ENCODE results near the gene PEX11B.

PEX11B gene

DNA sequence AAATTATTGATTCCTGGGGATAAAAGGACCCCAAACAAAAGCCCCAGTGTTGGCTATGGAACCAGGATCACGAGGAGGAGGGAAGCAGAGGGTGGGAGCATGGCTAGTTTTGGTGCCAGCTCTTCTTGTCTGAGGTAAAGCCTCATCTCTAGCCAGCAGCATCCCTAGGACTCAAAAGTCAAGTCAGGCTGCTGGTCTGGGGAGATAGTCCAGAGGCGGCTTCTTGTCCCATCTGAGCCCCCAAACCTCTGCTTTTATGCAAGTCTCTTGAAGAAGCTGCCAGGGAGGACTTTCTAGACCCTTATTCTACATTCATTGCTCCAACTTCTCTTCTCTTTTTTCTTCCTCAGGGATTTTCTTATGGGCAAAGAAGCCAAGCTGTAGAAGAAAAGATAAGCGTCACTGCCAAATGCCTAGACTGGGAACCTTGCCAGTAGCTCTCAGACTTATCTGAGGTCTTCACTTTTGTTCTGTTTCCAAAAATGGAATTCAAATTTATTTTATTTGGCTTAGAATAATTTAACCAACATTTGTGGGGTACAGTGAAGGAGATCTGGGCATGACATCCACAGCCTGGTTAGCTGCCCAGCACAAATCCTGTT is 25.9 kb downstream of the PEX11B start:
- peaks cover 37% of the 10 kb centered on the region for H3K4me1 ChIP-seq (ENCODE audit: control insufficient read depth, insufficient read depth, low read length)
- H3K27me3 ChIP-seq (ENCODE audit: control insufficient read depth, insufficient read depth, low read length), result no peaks in the 10 kb centered on the region
- H3K36me3 ChIP-seq (ENCODE audit: control insufficient read depth, insufficient read depth, low read length), result no peaks in the 10 kb centered on the region
- no peak overlapping the region for H3K4me3 ChIP-seq (ENCODE audit: low read length)
- H3K9ac ChIP-seq (ENCODE audit: low read length), result peak overlapping the region; percentile 66
- no peaks in the 10 kb centered on the region for H3K9me3 ChIP-seq (ENCODE audit: control insufficient read depth, low read length)

DNA sequence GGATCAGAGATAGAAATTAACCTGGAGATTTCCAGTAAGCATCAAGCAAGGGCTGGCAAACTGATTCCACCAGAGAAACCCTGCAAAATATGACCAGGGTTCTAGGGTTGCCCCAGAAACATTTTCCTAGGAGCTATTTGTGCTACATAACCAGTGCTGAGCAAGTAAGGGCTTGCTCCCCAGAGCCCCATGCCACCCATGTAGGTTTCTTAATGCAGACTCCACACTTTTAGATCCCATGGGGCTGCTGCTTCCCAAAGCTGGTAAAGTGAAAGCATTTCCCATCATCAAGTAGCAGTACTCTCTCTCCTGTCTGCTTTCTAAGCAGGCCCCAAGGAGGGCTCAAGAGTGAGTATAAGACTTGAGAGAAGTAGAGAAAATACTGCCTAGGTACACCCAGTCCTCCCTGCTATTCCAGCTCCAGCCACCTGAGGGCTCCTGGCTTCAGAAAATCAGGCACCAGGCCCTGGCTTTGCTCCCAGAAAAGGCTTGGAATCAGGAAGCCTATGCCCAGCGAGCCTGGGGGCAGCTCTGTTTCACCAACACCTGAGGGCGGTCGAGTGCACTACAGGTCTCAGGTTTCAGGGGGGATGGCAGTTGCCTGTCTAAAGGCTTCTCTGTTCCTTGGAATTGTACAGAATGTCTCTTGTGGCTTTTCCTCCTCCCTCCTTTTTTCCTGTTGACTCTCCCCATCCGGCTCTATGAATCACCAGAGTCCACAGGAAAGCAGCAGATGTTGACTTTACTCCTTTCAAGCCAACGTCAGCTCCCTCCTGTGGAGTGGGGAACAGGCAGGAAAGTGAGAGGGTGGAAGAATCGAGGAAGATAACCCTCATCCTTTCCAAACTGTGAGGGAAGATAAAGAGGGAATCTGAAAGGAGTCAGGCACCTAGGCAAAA is 26.7 kb downstream of the PEX11B start:
- H3K36me3 ChIP-seq (ENCODE audit: control insufficient read depth, insufficient read depth, low read length), result no peaks in the 10 kb centered on the region
- no peaks in the 10 kb centered on the region for H3K27me3 ChIP-seq (ENCODE audit: control insufficient read depth, insufficient read depth, low read length)
- peaks cover 43% of the 10 kb centered on the region for H3K4me1 ChIP-seq (ENCODE audit: control insufficient read depth, insufficient read depth, low read length)
- H3K9ac ChIP-seq (ENCODE audit: low read length), result peak overlapping the region; percentile 66
- H3K9me3 ChIP-seq (ENCODE audit: control insufficient read depth, low read length), result no peaks in the 10 kb centered on the region
- H3K4me3 ChIP-seq (ENCODE audit: low read length), result no peak overlapping the region

DNA sequence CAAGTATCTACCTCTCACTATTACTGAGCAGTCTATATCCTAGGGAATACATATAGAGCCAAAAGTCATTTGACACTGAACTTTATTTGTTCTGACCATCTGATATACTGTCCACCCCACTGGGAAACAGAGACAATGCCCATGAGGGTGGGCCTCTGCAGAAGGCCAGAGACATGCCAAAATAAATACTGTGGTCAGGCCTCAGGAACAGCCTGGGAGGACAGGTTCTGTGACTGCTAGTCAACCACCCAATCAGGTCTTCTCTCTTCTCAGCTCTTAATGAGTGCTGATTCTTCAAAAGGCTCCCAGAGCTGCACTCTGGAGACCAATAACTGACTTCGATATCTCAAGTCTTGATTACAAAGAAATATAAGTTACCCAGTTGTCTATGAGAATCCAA is 27.4 kb downstream of the PEX11B start:
- Histone ChIP-seq H3K9ac (ENCODE audit: low read length) (peak overlapping the region; percentile 66), H3K4me1 (ENCODE audit: control insufficient read depth, insufficient read depth, low read length) (peaks cover 43% of the 10 kb centered on the region), H3K4me3 (ENCODE audit: low read length) (no peak overlapping the region), H3K27me3 (ENCODE audit: control insufficient read depth, insufficient read depth, low read length) (no peaks in the 10 kb centered on the region), H3K9me3 (ENCODE audit: control insufficient read depth, low read length) (no peaks in the 10 kb centered on the region), H3K36me3 (ENCODE audit: control insufficient read depth, insufficient read depth, low read length) (no peaks in the 10 kb centered on the region)

DNA sequence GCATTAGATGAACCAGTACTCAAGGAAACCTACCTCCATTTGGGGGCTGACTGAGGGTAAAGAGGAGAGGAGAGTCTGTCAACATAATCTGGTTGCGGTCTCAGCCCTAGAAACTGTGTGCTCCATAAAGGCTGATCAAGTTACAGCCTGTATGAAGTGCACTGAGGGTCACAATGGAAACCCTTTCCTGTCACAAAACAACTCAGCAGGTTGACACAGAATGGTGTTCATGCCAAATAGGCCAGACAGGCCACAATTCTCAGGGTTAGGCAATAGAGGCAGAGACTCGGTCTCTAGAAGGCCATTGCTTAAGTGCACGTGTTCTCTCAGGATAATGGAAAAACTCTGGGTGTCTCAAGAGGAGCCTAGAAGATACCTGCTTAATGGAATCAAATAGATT is 28.8 kb downstream of the PEX11B start:
- Histone ChIP-seq H3K9me3 (ENCODE audit: control insufficient read depth, low read length) (no peaks in the 10 kb centered on the region), H3K36me3 (ENCODE audit: control insufficient read depth, insufficient read depth, low read length) (no peaks in the 10 kb centered on the region), H3K4me1 (ENCODE audit: control insufficient read depth, insufficient read depth, low read length) (peaks cover 49% of the 10 kb centered on the region), H3K4me3 (ENCODE audit: low read length) (no peak overlapping the region), H3K27me3 (ENCODE audit: control insufficient read depth, insufficient read depth, low read length) (no peaks in the 10 kb centered on the region), H3K9ac (ENCODE audit: low read length) (no peak overlapping the region)

DNA sequence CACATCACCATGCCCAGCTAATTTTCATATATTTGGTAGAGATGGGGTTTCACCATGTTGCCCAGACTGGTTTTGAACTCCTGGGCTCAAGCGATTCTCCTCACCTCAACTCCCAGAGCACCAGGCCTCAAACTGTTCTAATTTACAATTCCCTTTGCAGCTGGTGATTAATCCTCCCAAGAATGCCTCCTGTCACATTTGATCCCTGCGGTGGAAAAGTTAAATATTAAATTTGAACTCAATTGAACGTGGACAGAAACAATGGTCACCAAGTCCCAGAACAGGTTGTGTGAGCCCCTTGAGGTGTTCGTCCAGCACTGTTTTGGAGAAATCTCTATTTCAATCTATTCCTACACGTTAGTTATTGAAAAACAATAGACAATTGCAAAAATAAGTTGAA is 30.9 kb downstream of the PEX11B start:
- Histone ChIP-seq H3K36me3 (ENCODE audit: control insufficient read depth, insufficient read depth, low read length) (no peaks in the 10 kb centered on the region), H3K9me3 (ENCODE audit: control insufficient read depth, low read length) (no peaks in the 10 kb centered on the region), H3K4me3 (ENCODE audit: low read length) (no peak overlapping the region), H3K4me1 (ENCODE audit: control insufficient read depth, insufficient read depth, low read length) (peaks cover 41% of the 10 kb centered on the region), H3K27me3 (ENCODE audit: control insufficient read depth, insufficient read depth, low read length) (no peaks in the 10 kb centered on the region), H3K9ac (ENCODE audit: low read length) (no peak overlapping the region)

DNA sequence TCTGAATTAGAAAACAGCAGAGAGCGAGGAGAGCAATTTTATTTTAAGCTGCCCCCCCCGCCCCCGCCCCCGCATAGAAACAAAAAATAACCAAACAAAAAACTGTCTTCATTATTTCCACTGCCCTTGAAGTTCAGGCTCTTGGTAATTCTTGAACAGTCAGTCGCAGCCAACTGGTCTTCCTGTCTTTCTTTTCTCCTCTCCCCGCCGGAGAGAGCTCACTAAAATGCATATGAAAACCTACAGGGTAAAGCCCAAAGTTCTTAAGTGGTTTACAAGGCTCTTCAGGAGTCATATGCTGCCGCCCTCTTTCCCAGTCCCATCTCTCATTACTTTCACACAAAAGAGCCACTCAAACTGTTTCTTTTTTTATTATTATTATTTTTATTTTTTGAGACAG is 31.7 kb downstream of the PEX11B start:
- peaks cover 33% of the 10 kb centered on the region for H3K4me1 ChIP-seq (ENCODE audit: control insufficient read depth, insufficient read depth, low read length)
- H3K9ac ChIP-seq (ENCODE audit: low read length), result no peak overlapping the region
- no peaks in the 10 kb centered on the region for H3K27me3 ChIP-seq (ENCODE audit: control insufficient read depth, insufficient read depth, low read length)
- no peaks in the 10 kb centered on the region for H3K36me3 ChIP-seq (ENCODE audit: control insufficient read depth, insufficient read depth, low read length)
- H3K9me3 ChIP-seq (ENCODE audit: control insufficient read depth, low read length), result no peaks in the 10 kb centered on the region
- H3K4me3 ChIP-seq (ENCODE audit: low read length), result no peak overlapping the region

DNA sequence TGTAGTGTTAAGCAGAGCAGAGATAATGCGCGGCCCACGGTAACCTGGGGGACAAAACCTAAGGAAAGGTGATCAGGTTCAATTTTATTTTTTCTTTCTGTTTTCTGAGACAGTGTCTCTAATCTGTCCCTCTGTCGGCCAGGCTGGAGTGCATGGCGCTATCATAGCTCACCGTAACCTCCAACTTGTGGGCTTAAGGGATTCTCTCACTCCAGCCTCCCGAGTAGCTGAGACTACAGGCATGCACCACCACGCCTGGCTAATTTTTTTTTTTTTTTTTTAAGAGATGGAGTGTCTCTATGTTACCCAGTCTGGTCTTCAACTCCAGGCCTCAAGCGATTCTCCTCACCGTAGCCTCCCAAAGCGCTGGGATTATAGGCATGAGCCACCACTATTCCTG is 32.1 kb downstream of the PEX11B start:
- H3K9ac ChIP-seq (ENCODE audit: low read length), result no peak overlapping the region
- H3K36me3 ChIP-seq (ENCODE audit: control insufficient read depth, insufficient read depth, low read length), result no peaks in the 10 kb centered on the region
- H3K27me3 ChIP-seq (ENCODE audit: control insufficient read depth, insufficient read depth, low read length), result no peaks in the 10 kb centered on the region
- H3K9me3 ChIP-seq (ENCODE audit: control insufficient read depth, low read length), result no peaks in the 10 kb centered on the region
- peaks cover 29% of the 10 kb centered on the region for H3K4me1 ChIP-seq (ENCODE audit: control insufficient read depth, insufficient read depth, low read length)
- peak overlapping the region; percentile 67 for H3K4me3 ChIP-seq (ENCODE audit: low read length)

DNA sequence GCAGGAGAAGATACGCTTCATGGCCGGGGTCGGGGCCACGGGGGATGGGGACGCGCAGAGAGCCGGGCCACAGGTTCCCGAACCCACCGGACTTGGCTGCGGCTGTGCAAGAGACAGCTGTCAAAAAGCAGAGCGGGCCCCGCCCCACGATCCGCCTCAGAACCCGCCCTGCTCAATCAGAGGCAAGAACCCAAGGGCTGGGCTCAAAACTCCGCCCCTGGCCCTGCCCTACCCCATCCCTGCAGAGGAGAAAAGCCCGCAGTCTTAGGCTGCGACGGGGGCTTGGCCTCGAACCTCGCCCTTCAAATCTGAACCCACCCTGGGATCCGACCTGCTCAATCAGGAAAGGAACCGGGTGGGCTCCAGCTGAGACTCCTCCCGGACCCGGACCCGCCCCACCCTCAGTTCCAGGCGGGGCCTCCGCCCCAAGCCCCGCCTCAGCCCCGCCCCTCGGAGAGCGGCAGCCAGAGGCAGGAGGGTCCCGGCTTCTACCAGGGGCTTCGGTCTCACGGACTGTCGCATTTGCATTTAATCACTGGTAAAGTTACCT is 32.7 kb downstream of the PEX11B start, which contains the start of gene ANKRD35:
TSS of gene ANKRD35 (minus strand) at position 129 of the 550 bp plus-strand sequence. CDS start at position 21, 108 bp downstream.
- H3K4me1 ChIP-seq (ENCODE audit: control insufficient read depth, insufficient read depth, low read length), result peaks cover 23% of the 10 kb centered on the region
- H3K27me3 ChIP-seq (ENCODE audit: control insufficient read depth, insufficient read depth, low read length), result no peaks in the 10 kb centered on the region
- H3K9ac ChIP-seq (ENCODE audit: low read length), result no peak within 1 kb of the TSS
- no peaks in the 10 kb centered on the region for H3K9me3 ChIP-seq (ENCODE audit: control insufficient read depth, low read length)
- no peaks in the 10 kb centered on the region for H3K36me3 ChIP-seq (ENCODE audit: control insufficient read depth, insufficient read depth, low read length)
- H3K4me3 ChIP-seq (ENCODE audit: low read length), result peak within 1 kb of the TSS; percentile 67

DNA sequence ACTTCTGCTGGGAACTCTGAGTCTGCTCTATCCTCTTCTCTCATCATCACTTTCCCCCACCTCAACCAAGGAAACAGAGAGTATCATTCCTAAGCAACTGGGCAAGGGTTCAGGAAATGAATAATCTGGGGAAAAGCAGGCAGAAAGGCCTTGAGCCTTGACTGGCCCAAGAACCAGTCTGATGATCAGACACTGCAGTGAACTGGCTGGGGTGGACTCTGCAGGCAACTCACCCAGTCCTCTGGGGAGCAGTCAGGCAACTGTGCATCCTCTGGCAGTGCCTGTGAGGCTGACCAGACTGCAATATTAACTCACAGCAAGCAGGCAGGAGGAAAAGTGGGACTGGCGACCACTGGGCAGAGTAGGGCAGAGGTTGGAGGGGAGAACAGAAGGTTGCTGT is 33.8 kb downstream of the PEX11B start:
- H3K27me3 ChIP-seq (ENCODE audit: control insufficient read depth, insufficient read depth, low read length), result no peaks in the 10 kb centered on the region
- no peaks in the 10 kb centered on the region for H3K9me3 ChIP-seq (ENCODE audit: control insufficient read depth, low read length)
- no peak overlapping the region for H3K9ac ChIP-seq (ENCODE audit: low read length)
- no peaks in the 10 kb centered on the region for H3K36me3 ChIP-seq (ENCODE audit: control insufficient read depth, insufficient read depth, low read length)
- H3K4me1 ChIP-seq (ENCODE audit: control insufficient read depth, insufficient read depth, low read length), result peaks cover 22% of the 10 kb centered on the region
- H3K4me3 ChIP-seq (ENCODE audit: low read length), result no peak overlapping the region

DNA sequence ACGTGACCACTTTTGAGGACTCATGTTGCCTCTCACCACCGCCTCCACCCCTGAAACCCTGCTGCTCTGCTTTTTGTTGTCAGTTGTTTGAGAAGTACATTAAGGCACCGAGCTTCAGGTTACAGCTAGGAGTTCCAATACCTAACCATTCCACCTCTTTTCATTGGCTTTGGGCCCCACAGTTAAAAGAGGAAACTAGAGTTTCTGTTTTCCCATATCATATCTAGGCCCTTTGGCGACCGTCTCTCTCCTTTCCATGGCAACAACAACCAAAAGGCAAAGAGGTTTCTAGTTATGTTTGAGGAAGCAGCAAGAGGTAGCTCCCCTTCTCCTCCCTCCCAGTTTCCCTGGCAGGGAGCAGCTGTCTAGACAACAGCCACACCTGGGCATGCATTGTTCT is 38.7 kb downstream of the PEX11B start:
- H3K4me1 ChIP-seq (ENCODE audit: control insufficient read depth, insufficient read depth, low read length), result peaks cover 23% of the 10 kb centered on the region
- H3K9me3 ChIP-seq (ENCODE audit: control insufficient read depth, low read length), result no peaks in the 10 kb centered on the region
- no peak overlapping the region for H3K4me3 ChIP-seq (ENCODE audit: low read length)
- H3K9ac ChIP-seq (ENCODE audit: low read length), result no peak overlapping the region
- H3K27me3 ChIP-seq (ENCODE audit: control insufficient read depth, insufficient read depth, low read length), result no peaks in the 10 kb centered on the region
- no peaks in the 10 kb centered on the region for H3K36me3 ChIP-seq (ENCODE audit: control insufficient read depth, insufficient read depth, low read length)

DNA sequence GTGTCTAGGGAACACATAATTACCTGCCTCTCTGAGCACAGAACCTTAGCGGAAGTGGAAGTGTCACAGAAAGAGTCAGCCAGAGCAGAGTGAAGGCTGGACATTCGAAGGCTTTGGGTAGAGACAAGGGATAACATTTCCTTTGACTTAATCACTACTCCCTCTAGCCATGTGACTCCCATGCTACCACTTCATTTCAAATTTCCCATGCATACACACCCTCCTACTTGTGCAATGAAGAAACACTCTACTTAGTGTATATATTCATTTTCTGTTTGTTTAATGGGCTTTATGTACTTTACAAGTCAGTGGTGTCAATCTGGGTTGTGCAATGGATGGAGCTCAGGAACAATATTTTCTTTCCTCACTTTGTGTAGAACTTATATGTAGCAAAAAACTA is 39.8 kb downstream of the PEX11B start:
- Histone ChIP-seq H3K9me3 (ENCODE audit: control insufficient read depth, low read length) (no peaks in the 10 kb centered on the region), H3K36me3 (ENCODE audit: control insufficient read depth, insufficient read depth, low read length) (no peaks in the 10 kb centered on the region), H3K9ac (ENCODE audit: low read length) (no peak overlapping the region), H3K4me3 (ENCODE audit: low read length) (no peak overlapping the region), H3K4me1 (ENCODE audit: control insufficient read depth, insufficient read depth, low read length) (peaks cover 23% of the 10 kb centered on the region), H3K27me3 (ENCODE audit: control insufficient read depth, insufficient read depth, low read length) (no peaks in the 10 kb centered on the region)

DNA sequence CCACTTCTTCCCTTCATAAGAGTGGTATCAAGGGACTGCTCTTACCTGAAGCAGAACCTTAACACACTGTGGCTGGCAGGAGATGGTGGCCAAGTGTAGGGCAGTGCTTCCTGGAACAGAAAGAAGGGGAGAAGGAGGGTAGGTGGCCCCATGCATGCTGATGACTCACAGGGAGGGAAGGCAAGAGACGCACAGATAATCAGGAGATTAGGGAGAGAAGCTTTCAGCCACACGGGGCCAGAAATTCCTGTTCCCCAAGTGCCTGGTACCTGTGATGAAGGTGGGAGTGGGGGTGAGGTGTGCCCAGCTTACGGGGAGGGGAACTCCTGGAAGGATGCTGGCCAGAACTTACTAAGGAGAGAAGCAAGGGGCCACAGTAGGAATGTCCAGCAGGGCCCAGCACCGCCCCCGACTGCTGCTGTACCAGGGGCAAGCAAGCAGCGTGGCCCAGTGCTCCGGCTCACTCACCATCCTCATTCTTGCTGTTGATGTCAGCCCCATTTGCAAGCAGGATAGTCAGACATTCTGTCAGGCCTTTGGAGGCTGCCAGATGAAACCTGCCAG is 40.5 kb downstream of the PEX11B start:
- Histone ChIP-seq H3K27me3 (ENCODE audit: control insufficient read depth, insufficient read depth, low read length) (no peaks in the 10 kb centered on the region), H3K9ac (ENCODE audit: low read length) (no peak overlapping the region), H3K4me3 (ENCODE audit: low read length) (no peak overlapping the region), H3K36me3 (ENCODE audit: control insufficient read depth, insufficient read depth, low read length) (no peaks in the 10 kb centered on the region), H3K9me3 (ENCODE audit: control insufficient read depth, low read length) (no peaks in the 10 kb centered on the region), H3K4me1 (ENCODE audit: control insufficient read depth, insufficient read depth, low read length) (peaks cover 23% of the 10 kb centered on the region)
